Amniotic stem cell (primary cell): ENCODE results near the gene AP3S2.

Experiments used
- DNase-seq: peaks from one replicate; lab custom pipeline; 2025; lab: John Stamatoyannopoulos, UW

The AP3S2 gene

GRCh38 chr15:89814112-89814742 lies 79.6 kb downstream of the AP3S2 start:
- DNase-seq: no peak

DNA sequence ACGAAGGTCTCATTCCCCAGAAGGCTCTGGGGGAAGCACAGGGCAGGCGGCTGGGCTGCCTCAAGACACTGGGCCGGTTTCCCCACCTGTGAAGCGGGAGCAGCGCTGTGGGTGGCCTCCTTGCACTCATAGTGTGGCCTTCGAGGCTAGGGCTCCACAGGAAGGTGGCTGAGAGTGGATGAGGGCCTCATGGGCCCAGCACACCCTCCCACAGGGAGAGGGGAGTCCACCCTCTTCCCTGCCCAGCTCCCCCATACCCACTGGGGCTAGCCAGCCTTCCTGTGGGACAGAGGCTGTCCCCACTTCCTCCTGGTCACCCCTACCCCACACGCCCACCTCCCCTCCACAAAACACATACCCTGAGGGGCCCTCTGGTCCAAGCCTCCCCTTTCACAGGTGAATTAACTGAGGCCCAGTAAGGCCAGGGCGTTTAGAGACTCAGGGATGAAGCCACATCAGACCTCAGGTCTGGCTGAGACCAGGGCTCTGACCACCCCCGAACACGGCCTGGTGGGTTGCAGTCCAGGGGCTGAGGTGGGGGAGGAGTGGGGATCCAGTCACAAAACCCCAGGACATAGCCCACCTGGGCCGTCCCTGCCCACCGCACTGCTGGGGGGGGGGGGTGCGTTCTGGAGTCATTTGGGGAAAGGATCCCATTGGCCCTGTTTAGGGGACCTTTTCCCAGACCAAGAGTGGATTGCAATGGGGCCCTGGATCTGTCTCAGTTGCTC lies 80.2 kb downstream of the AP3S2 start:
- no peak for DNase-seq

DNA sequence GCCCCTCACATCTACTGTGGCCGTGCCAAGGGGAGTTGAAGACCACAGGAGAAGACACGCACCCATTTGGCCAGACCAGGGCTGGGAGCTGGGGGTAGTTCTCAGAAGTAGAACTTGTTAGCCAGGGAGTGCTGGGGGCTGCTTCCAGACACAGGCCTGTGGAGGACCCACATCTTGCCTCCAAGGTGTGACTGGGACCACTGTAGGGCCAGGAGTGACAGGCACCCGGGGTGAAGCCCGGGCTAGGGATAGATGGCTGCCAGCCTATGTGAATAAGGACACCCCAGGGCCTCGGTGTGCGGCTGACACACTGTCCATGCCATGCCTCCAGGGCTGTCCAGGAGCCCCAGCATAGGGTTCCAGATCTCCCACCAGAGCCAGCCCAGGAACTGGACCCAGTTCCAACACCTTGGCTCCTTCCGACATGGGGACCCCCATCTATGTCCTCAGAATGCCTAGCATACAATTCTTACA lies 80.9 kb downstream of the AP3S2 start:
- no peak for DNase-seq

GRCh38 chr15:89812011-89812846 lies 81.6 kb downstream of the AP3S2 start:
- DNase-seq: no peak

DNA sequence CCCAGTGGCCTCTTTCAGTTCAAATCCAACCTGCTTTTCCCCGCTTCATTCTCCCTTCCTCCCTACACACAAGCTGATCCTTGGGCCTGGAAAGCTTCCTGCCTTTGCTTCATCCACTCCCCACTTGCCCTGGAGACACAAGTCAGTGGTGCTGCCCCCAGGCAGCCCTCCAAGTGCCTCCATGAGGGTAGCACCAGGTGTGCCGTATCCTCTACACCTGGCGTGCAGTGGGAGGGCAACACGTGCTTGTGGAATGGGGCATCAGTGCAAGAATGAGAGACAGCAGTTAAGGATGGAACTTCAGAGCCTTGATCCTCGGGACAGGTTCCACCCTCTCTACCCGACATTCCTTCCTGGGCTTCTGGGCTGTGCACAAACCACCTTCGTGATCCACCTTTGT lies 83.0 kb downstream of the AP3S2 start:
- no peak for DNase-seq

DNA sequence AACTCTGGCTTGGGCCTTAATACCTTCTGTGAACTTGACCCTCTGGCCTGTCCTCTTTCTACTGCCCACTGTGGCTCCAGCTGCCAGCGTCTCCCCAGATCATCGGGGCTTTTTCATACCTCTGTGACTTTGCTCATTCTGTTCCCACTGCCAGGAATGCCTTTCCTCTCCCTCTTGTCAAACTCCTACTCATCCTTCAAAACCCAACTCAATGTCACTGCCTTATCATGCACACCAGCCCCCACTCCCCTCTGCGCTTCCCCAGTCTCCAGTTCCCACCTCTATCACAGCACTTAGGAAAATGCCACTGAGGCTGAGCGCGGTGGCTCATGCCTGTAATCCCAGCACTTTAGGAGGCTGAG lies 84.0 kb downstream of the AP3S2 start:
- no peak for DNase-seq

GRCh38 chr15:89809093-89809786 lies 84.6 kb downstream of the AP3S2 start:
- DNase-seq: no peak

GRCh38 chr15:89808160-89808870 lies 85.5 kb downstream of the AP3S2 start:
- no peak for DNase-seq

DNA sequence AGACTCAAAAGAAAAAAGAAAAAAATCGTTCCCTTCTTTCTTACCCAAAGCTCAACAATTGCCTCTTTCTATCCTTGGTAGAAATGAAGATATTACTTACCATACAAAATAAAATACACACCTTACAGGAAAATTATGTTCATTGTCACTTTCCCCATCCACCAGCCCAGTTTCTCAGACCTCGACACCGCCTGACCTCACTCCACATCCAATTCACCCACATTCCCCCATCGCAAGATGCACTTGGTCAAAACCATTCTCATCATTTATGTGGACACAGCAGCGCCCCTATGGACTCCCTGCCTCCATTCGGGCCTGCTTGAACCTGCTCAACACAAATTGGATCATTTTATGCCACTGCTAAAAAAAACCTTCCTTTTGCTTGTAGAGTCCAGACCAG lies 86.1 kb downstream of the AP3S2 start:
- no peak for DNase-seq

DNA sequence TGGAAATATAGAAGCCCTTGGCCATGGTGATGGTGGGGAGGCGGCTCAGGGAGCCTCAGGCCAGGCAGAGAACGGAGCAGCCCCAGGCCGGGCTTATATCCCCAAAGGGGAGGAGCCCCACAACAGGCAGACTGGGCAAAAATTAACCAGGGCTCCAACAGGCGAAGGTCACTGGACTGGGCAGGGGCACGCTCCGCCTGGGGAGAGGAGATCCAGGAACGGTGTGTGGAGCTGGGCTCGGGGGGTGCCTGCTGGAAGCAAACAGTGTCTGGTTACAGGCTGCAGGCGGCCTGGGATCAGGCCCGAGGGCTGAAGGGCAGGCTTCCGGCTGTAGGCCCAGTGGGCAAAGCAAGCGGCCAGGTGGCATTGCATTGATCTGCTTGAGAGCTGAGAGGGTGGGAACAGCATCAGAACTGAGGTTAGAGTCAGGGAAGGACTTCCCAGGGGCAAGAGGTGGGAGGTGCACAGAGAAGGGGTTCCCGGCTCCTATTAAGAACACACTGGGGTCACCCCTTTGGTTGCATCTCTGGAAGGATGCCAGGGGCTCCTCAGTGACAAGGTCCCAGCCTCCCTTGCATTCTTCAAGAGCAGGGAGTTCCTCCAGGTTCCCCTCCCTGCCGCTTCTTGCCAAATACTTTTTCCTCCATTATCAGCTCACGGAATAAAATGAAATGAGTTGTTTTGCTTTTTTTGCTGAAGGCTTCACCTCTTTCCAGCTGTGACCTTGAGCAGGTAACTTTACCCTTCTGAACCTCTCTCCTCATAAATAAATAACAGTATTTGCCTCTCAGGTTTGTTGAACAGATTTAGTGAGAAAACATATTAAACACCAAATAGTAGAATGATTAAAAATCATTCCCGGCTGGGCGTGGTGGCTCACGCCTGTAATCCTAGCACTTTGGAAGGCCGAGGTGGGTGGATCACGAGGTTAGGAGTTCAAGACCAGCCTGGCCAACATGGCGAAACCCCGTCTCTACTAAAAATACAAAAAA lies 86.9 kb downstream of the AP3S2 start:
- no peak for DNase-seq

DNA sequence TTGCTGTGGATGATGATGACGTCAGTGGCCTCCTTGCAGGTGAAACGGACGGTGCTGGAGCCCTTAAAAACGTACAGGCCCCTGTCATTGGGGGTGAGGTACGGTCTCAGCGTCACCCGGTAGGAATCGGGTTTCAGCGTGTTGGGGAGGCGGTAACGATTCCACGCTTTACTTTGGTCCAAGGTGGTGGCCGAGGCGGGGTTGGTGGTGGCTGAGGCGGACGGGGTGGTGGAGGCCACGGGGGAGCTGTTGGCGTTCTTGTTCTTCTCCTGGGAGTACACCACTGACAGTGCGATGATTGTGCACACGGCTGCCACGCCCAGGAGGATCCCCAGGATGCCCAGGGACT lies 87.6 kb downstream of the AP3S2 start:
- no peak for DNase-seq

GRCh38 chr15:89805241-89806209 lies 88.3 kb downstream of the AP3S2 start:
- DNase-seq: no peak

DNA sequence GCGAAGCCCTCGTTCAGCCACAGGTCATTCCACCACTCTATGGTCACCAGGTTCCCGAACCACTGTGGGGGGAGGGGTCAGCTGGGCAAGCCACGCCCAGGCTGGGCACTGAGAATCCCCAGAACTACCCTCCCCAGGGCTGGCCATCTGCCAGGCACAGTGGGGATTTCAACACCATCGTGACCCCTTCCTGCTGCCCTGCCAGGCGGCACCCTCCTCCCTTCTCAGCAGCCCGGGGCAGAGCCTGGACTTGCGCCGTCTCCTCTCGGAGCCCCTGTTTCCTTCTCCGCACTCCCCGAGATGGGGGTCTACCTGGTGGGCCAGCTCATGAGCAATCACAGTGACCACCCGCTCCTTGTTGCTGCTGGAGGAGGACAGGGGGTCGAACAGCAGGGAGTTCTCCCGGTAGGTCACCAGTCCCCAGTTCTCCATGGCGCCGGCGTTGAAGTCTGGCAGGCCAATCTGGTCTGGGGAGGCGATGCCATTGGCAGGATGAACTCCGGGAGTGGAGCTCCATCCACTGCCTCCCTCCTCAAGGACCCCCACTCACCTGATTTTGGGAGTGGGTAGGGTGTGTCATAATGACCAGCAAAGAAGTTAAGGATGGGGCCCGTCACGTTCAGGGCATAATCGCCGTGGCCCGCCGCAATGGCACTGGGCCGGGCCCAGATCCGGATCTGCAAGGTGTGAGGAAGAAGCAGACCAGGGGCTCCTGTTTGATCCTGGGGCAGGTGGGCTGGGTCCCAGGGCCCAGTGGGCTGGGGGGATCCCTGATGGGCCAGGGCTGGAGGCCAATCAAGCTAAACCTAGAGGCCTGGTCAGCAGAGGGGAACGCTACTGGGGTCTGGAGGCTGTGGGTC lies 89.6 kb downstream of the AP3S2 start:
- no peak for DNase-seq

DNA sequence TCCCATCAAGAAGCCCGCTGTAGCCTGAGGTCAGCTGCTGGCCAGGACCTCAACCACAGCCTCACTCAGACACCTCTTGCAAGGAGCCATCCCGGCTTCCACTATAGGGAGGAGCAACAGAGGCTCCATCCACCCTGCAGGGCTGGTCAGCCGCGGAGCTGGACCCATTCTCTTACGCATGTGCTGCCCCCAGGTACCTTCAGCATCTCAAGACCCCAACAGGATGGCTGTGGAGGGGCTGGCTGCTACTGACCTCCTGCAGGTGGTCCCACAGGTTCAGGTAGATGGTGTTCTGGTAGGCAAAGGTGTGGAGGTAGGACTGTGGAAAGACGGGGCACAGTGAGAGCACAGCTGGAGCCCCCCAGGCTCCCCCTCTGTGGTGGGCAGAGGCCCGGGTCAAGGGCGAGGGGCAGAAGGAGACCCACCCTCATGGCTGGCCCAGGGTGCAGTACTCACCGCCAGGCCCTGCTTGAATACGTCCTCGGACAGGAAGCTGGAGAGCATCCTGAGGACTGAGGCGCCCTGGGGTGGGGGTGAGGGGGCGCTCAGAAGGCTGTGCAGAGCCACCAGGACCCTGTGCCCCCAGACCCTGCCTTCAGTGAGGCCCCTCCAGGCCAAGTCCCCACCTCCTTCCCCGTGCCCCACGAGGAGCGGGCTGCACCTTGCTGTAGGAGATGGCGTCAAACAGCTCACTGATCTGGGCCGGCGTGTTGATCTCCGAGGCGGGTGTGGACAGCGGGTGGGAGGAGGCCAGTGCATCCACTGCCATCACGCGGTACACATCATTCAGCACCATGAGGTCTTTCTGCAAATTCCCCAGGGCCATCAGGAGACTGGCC lies 90.6 kb downstream of the AP3S2 start:
- DNase-seq: no peak

DNA sequence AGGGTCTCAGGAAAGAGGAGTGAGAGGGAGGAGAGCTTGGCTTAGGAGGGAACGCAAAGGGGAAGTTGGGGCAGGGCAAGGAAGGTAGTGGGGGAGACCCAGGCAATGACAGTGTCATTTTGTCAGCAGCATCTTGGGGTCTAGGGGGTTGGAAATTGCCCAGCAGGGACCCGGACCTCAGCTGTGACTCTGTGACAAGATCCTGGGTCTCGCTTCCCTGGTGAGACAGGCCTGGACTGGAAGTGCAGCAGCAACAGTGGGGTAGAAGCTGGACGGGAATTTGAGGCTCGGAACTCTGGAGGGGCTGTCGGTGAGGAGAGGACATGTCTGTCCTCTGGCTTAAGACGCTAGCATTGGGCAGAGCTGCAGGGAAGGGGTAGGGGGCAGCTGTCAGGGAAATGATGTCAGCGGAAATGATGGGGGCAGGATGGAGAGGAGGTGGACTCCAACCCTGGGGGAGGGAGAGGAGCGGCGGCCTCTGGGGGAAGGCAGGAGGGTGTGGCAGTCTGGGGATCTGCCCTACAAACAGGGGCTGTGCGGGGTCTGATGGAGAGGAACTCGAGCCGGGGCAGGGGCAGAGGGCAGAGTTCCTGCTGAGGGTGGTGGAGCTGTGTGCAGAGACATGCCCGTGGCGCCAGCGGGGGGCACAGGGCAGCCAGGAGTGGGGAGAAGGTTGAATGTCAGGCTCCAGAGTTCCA lies 91.4 kb downstream of the AP3S2 start:
- DNase-seq: no peak

GRCh38 chr15:89801471-89802195 lies 92.2 kb downstream of the AP3S2 start:
- no peak for DNase-seq
